PC-9 (cell line): ENCODE results near the gene PIP5K1A. TPM values are rescaled to one million over a fixed set of nuclear protein-coding genes. Genes with fewer than 3 reads are reported as not detected.
"Not testable (repeated sequence)": the region's sequence is repeated elsewhere in the genome, so short reads cannot be mapped to it uniquely, and the experiment has no call there.

Experiments used
- BruUV-seq: library from RNA; stranded (reverse); fragments of 400-500 nt; replicated peaks from 2 replicates; lab custom pipeline; 2021; lab: Mats Ljungman, UMichigan
- CTCF ChIA-PET: fragments of 300-600 bp; sonication (Branson Sonifier 250); formaldehyde crosslinking; loops from one replicate; lab custom pipeline; 2022; ENCODE audit warnings: antibody characterized with exemption; lab: Charles Lee
- POLR2A ChIA-PET: fragments of 300-600 bp; sonication (Branson Sonifier 250); formaldehyde crosslinking; loops from one replicate; lab custom pipeline; 2022; ENCODE audit warnings: antibody characterized with exemption; ENCODE audit not compliant: unreplicated experiment; lab: Charles Lee
- DNase-seq, 2 experiments: peaks; one replicate each; pipeline versions ENCODE4 v3.0.0 to v3.0.0-alpha.2; 2015 to 2022; ENCODE audit warnings: mixed read lengths in 1 of 2
- H2AFZ ChIP-seq: fragments of 200-600 bp; sonication (generic); 2 replicates; pipeline ENCODE4 v1.8.1; 2017; ENCODE audit warnings: antibody characterized with exemption
- H3F3A ChIP-seq: fragments of 200-600 bp; sonication (generic); 2 replicates; pipeline ENCODE4 v1.8.1; 2017; ENCODE audit warnings: antibody characterized with exemption, mild to moderate bottlenecking, low read depth; ENCODE audit not compliant: insufficient read depth
- H3K27ac ChIP-seq: fragments of 200-600 bp; sonication (generic); 2 replicates; pipeline ENCODE4 v1.6.1; 2016; ENCODE audit warnings: mixed run types
- H3K27me3 ChIP-seq: fragments of 200-600 bp; sonication (generic); 2 replicates; pipeline ENCODE4 v1.6.1; 2016; ENCODE audit warnings: low read depth, mixed run types; ENCODE audit not compliant: insufficient read depth
- H3K36me3 ChIP-seq: fragments of 200-600 bp; sonication (generic); 2 replicates; pipeline ENCODE4 v1.6.1; 2016; ENCODE audit warnings: low read depth, mixed run types
- H3K4me1 ChIP-seq: fragments of 200-600 bp; sonication (generic); replicated peaks from 2 replicates; pipeline ENCODE4 v1.6.1; 2016; ENCODE audit warnings: mixed run types; ENCODE audit not compliant: insufficient read depth
- H3K4me2 ChIP-seq: fragments of 200-600 bp; sonication (generic); 2 replicates; pipeline ENCODE4 v1.6.1; 2017; ENCODE audit warnings: mixed run types
- H3K4me3 ChIP-seq: fragments of 200-600 bp; sonication (generic); 2 replicates; pipeline ENCODE4 v1.6.1; 2016; ENCODE audit warnings: mixed run types
- H3K79me2 ChIP-seq: fragments of 200-600 bp; sonication (generic); 2 replicates; pipeline ENCODE4 v1.6.1; 2017; ENCODE audit warnings: low read depth, mixed run types
- H3K9me2 ChIP-seq: fragments of 200-600 bp; sonication (generic); 2 replicates; pipeline ENCODE4 v1.8.1; 2017; ENCODE audit warnings: mild to moderate bottlenecking; ENCODE audit not compliant: insufficient read depth
- H3K9me3 ChIP-seq: fragments of 200-600 bp; sonication (generic); 2 replicates; pipeline ENCODE4 v1.8.1; 2016; ENCODE audit warnings: low read depth; ENCODE audit not compliant: insufficient read depth
- H4K20me1 ChIP-seq: fragments of 200-600 bp; sonication (generic); 2 replicates; pipeline ENCODE4 v1.8.1; 2017; ENCODE audit not compliant: insufficient read depth
- EZH2 ChIP-seq: fragments of 200-600 bp; sonication (generic); IDR thresholded peaks from 2 replicates; pipeline ENCODE4 v1.8.0; 2017; ENCODE audit warnings: antibody characterized with exemption, low read depth
- intact Hi-C: fragments of 100-400 bp; cut with micrococcal nuclease; formaldehyde crosslinking; loops from one replicate; pipeline ENCODE4 v1.10.0; 2022; ENCODE audit not compliant: unreplicated experiment
- total RNA-seq: library from RNA; stranded (reverse); gene quantifications from 2 replicates; pipeline ENCODE4 v1.2.3, GENCODE V29; 2021
- TF ChIP-seq, protein P1 (sequence below): fragments of 200-600 bp; sonication (generic); conservative IDR thresholded peaks from 2 replicates; pipeline ENCODE4 v1.6.1; 2017; ENCODE audit warnings: mixed run types, antibody characterized with exemption, mild to moderate bottlenecking, moderate library complexity

PIP5K1A gene
- total RNA-seq, 1 experiment from 2014 or later, result 69.7 TPM

DNA sequence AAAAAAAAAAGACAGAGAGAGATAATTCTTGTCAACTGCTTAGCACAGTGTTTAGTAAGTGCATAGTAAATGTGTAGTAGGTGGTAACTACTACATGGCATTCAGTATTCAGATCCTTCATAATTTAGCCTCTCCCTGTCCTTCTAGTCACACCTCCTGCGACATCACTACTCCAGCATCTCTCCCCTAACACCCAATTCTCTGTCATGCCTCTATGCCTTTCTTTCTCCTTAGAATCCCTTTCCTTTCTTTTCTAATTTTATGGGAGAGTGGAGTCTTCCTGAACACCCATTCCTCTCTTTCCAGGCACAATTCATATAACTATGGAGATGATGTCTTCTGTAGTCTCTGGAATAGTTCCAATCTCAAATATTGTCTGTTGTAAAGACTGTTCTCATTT, 4.5 kb upstream of the PIP5K1A start:
- POLR2A ChIA-PET, result no interaction called here
- TF ChIP-seq, protein P1, sequence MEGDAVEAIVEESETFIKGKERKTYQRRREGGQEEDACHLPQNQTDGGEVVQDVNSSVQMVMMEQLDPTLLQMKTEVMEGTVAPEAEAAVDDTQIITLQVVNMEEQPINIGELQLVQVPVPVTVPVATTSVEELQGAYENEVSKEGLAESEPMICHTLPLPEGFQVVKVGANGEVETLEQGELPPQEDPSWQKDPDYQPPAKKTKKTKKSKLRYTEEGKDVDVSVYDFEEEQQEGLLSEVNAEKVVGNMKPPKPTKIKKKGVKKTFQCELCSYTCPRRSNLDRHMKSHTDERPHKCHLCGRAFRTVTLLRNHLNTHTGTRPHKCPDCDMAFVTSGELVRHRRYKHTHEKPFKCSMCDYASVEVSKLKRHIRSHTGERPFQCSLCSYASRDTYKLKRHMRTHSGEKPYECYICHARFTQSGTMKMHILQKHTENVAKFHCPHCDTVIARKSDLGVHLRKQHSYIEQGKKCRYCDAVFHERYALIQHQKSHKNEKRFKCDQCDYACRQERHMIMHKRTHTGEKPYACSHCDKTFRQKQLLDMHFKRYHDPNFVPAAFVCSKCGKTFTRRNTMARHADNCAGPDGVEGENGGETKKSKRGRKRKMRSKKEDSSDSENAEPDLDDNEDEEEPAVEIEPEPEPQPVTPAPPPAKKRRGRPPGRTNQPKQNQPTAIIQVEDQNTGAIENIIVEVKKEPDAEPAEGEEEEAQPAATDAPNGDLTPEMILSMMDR, result no peak
- TF ChIP-seq EZH2, result no peak
- CTCF ChIA-PET, result interaction anchor here (0.6 kb wide), 1 partner anchor 108 kb away, joined by 3 read pairs; no protein-coding TSS in a partner anchor
- H3K36me3 ChIP-seq, result no peaks in the 10 kb centered on the region
- H3K9me2 ChIP-seq, result no peaks in the 10 kb centered on the region
- H3F3A ChIP-seq, result peaks cover 59% of the 10 kb centered on the region
- peak overlapping the region; percentile 85; the same call in 1 of the 2 replicates for H3K4me3 ChIP-seq
- no peaks in the 10 kb centered on the region for H4K20me1 ChIP-seq
- H3K4me2 ChIP-seq, result peak overlapping the region; percentile 97
- H3K9me3 ChIP-seq, result no peaks in the 10 kb centered on the region
- H3K27me3 ChIP-seq, result no peaks in the 10 kb centered on the region
- no peak overlapping the region for H2AFZ ChIP-seq
- BruUV-seq, result no TSS peak
- intact Hi-C loops, result loop anchor here (2.0 to 10.0 kb wide), 3 partner anchors 351 to 841 kb away; partner anchors contain the start of genes S100A10, S100A11 and TUFT1
- peak overlapping the region; percentile 93 for H3K27ac ChIP-seq
- H3K4me1 ChIP-seq, result peaks cover 27% of the 10 kb centered on the region
- DNase-seq, result no peak
- peaks cover 25% of the 10 kb centered on the region for H3K79me2 ChIP-seq

DNA sequence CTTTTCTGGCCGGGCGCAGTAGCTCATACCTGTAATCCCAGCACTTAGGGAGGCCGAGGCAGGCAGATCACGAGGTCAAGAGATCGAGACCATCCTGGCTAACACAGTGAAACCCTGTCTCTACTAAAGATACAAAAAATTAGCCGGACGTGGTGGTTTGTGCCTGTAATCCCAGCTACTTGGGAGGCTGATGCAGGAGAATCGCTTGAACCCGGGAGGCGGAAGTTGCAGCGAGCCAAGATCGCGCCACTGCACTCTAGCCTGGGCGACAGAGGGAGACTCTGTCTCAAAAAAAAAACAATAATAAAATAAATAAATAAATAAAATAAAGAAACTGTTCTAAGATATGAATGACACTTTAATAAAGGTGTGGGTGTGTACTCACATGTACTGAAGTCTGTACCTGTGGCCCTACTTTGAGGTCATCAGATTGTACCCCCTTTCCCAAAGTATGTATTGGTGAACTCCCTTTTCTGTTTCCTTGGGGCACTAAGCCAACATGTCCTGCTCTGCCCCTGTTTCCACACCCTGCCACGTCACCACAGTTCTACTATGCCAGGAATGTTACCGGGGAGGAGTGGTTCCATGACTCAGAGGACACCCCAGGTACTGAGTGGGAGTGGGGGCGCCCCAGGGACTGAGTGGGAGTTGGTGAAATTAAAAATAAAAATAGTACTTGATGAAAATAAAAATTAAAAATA, 3.3 kb upstream of the PIP5K1A start:
- H3K9me3 ChIP-seq, H3K27me3 ChIP-seq, BruUV-seq, H3K9me2 ChIP-seq, H3K36me3 ChIP-seq, H4K20me1 ChIP-seq: not testable (repeated sequence)
- Histone ChIP-seq H2AFZ (peak overlapping the region; percentile 80), H3K4me1 (peaks cover 27% of the 10 kb centered on the region), H3K4me3 (peak overlapping the region; percentile 85), H3K79me2 (peaks cover 27% of the 10 kb centered on the region), H3F3A (peaks cover 59% of the 10 kb centered on the region), H3K4me2 (peak overlapping the region; percentile 97), H3K27ac (peak overlapping the region; percentile 93)
- ChIA-PET CTCF (interaction anchor here (0.6 to 3.0 kb wide), 4 partner anchors 41 to 146 kb away, joined by 3 to 8 read pairs (median 4); no protein-coding TSS in a partner anchor), POLR2A (interaction anchor here (0.6 to 0.7 kb wide), 6 partner anchors 50 to 1008 kb away, joined by 3 to 26 read pairs (median 12); partner anchors contain the start of gene S100A11)
- peak; percentile 91 to 94 for DNase-seq
- intact Hi-C loops, result loop anchor here (2.0 to 10.0 kb wide), 5 partner anchors 147 to 840 kb away; partner anchors contain the start of genes CGN, S100A10, S100A11 and TUFT1

DNA sequence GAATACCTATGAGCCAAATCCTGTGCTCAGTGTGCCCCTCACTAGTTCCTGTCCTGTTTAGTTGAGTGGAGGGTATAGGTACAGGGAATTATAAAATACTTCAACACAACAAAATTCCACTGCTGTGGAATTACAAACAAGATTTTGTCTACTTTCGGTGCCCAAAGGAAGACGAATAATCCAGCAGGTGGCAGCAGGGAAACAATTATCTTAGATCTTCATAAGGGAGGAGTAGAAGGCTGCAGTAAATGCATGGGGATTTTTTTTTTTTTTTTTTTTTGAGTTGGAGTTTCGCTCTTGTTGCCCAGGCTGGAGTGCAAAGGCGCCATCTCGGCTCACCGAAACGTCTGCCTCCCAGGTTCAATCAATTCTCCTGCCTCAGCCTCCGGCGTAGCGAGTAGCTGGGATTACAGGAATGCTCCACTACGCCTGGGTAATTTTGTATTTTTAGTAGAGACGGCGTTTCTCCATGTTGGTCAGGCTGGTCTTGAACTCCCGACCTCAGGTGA, 2.0 kb upstream of the PIP5K1A start:
- ChIA-PET CTCF (interaction anchor here (0.7 to 3.0 kb wide), 2 partner anchors 56 to 968 kb away, joined by 4 to 8 read pairs; no protein-coding TSS in a partner anchor), POLR2A (no interaction called here)
- Histone ChIP-seq H3F3A (peaks cover 54% of the 10 kb centered on the region), H3K4me1 (peaks cover 31% of the 10 kb centered on the region), H3K9me2 (no peaks in the 10 kb centered on the region), H3K79me2 (peaks cover 40% of the 10 kb centered on the region), H3K4me3 (peak overlapping the region; percentile 85), H2AFZ (peak overlapping the region; percentile 77), H3K9me3 (no peaks in the 10 kb centered on the region), H4K20me1 (peaks cover 18% of the 10 kb centered on the region), H3K4me2 (peak overlapping the region; percentile 97), H3K27me3 (no peaks in the 10 kb centered on the region), H3K27ac (peak overlapping the region; percentile 93), H3K36me3 (0 out of 2 replicates have a peak, but pooled peaks cover under 1% of the 10 kb centered on the region)
- TF ChIP-seq, protein P1, result peak; percentile 65
- no peak for TF ChIP-seq EZH2
- intact Hi-C loops, result loop anchor here (2.0 to 10.0 kb wide), 5 partner anchors 146 to 838 kb away; partner anchors contain the start of genes CGN, S100A11 and TUFT1
- peak; percentile 72 to 81 for DNase-seq
- TSS peak; percentile 29 for BruUV-seq
